ENCODE results near the gene RIMOC1. TPM values are rescaled to one million over a fixed set of nuclear protein-coding genes. Genes with fewer than 3 reads are reported as not detected.

Gene RIMOC1
- total and polyA plus RNA-seq, 2 donors (not counting 1 experiment from before 2014, with no cell fraction given), result 22.5 to 43.6 TPM

GRCh38 chr5:41892031-41892430 lies 12.1 kb upstream of the RIMOC1 start:
- H3K27me3 ChIP-seq (ENCODE audit: control insufficient read depth, insufficient read depth, low read length), result no peaks in the 10 kb centered on the region
- H2AFZ ChIP-seq (ENCODE audit: low read length), result no peak overlapping the region
- H3K9me3 ChIP-seq (ENCODE audit: control insufficient read depth, insufficient read depth, low read depth, low read length), result no peaks in the 10 kb centered on the region
- no peak overlapping the region for H3K9ac ChIP-seq (ENCODE audit: insufficient read depth, low read length)
- H3K4me1 ChIP-seq (ENCODE audit: control insufficient read depth, extremely low read depth, insufficient read depth, low read length), result no peaks in the 10 kb centered on the region
- no peak for TF ChIP-seq EZH2 (IDR thresholded peaks at IDR 0.05; ENCODE audit: low read length, missing control alignments)
- no peak for TF ChIP-seq CTCF (conservative IDR thresholded peaks at IDR 0.05 in 1 of 2, IDR thresholded peaks at IDR 0.05 in 1 of 2; ENCODE audit: low read depth in 1 of 2, low read length in 2 of 2)
- no peak overlapping the region for H3K4me2 ChIP-seq (ENCODE audit: extremely low read depth, insufficient read depth, low read length)
- H4K20me1 ChIP-seq (ENCODE audit: control insufficient read depth, extremely low read depth, insufficient read depth, low read length), result no peaks in the 10 kb centered on the region
- H3K79me2 ChIP-seq (ENCODE audit: control insufficient read depth, insufficient read depth, low read length), result no peaks in the 10 kb centered on the region
- no peak for DNase-seq (ENCODE audit: low read depth in 2 of 2)
- H3K36me3 ChIP-seq (ENCODE audit: control insufficient read depth, insufficient read depth, low read length), result no peaks in the 10 kb centered on the region
- no peak overlapping the region for H3K27ac ChIP-seq (ENCODE audit: insufficient read depth, low read length)
- no peak overlapping the region for H3K4me3 ChIP-seq (replicated peaks in 1 of 4; ENCODE audit: control extremely low read depth in 1 of 4, insufficient read depth in 1 of 4, low read depth in 3 of 4, low read length in 4 of 4)

GRCh38 chr5:41893074-41893851 lies 10.9 kb upstream of the RIMOC1 start:
- Histone ChIP-seq H3K9me3 (ENCODE audit: control insufficient read depth, insufficient read depth, low read depth, low read length) (no peaks in the 10 kb centered on the region), H3K27me3 (ENCODE audit: control insufficient read depth, insufficient read depth, low read length) (no peaks in the 10 kb centered on the region), H3K36me3 (ENCODE audit: control insufficient read depth, insufficient read depth, low read length) (no peaks in the 10 kb centered on the region), H3K4me3 (replicated peaks in 1 of 4; ENCODE audit: control extremely low read depth in 1 of 4, insufficient read depth in 1 of 4, low read depth in 3 of 4, low read length in 4 of 4) (peak overlapping the region in 1 of 4 experiments; percentile 26), H4K20me1 (ENCODE audit: control insufficient read depth, extremely low read depth, insufficient read depth, low read length) (no peaks in the 10 kb centered on the region), H2AFZ (ENCODE audit: low read length) (no peak overlapping the region), H3K4me2 (ENCODE audit: extremely low read depth, insufficient read depth, low read length) (no peak overlapping the region), H3K4me1 (ENCODE audit: control insufficient read depth, extremely low read depth, insufficient read depth, low read length) (no peaks in the 10 kb centered on the region), H3K27ac (ENCODE audit: insufficient read depth, low read length) (no peak overlapping the region), H3K79me2 (ENCODE audit: control insufficient read depth, insufficient read depth, low read length) (no peaks in the 10 kb centered on the region), H3K9ac (ENCODE audit: insufficient read depth, low read length) (no peak overlapping the region)
- TF ChIP-seq CTCF (conservative IDR thresholded peaks at IDR 0.05 in 1 of 2, IDR thresholded peaks at IDR 0.05 in 1 of 2; ENCODE audit: low read depth in 1 of 2, low read length in 2 of 2) (no peak), EZH2 (IDR thresholded peaks at IDR 0.05; ENCODE audit: low read length, missing control alignments) (no peak)
- no peak for DNase-seq (ENCODE audit: low read depth in 2 of 2)

GRCh38 chr5:41896230-41896629 lies 7.9 kb upstream of the RIMOC1 start:
- no peaks in the 10 kb centered on the region for H3K9me3 ChIP-seq (ENCODE audit: control insufficient read depth, insufficient read depth, low read depth, low read length)
- no peaks in the 10 kb centered on the region for H3K36me3 ChIP-seq (ENCODE audit: control insufficient read depth, insufficient read depth, low read length)
- H3K4me3 ChIP-seq (replicated peaks in 1 of 4; ENCODE audit: control extremely low read depth in 1 of 4, insufficient read depth in 1 of 4, low read depth in 3 of 4, low read length in 4 of 4), result no peak overlapping the region
- no peak overlapping the region for H3K4me2 ChIP-seq (ENCODE audit: extremely low read depth, insufficient read depth, low read length)
- no peaks in the 10 kb centered on the region for H3K79me2 ChIP-seq (ENCODE audit: control insufficient read depth, insufficient read depth, low read length)
- no peaks in the 10 kb centered on the region for H3K27me3 ChIP-seq (ENCODE audit: control insufficient read depth, insufficient read depth, low read length)
- H3K9ac ChIP-seq (ENCODE audit: insufficient read depth, low read length), result no peak overlapping the region
- H2AFZ ChIP-seq (ENCODE audit: low read length), result no peak overlapping the region
- TF ChIP-seq CTCF (conservative IDR thresholded peaks at IDR 0.05 in 1 of 2, IDR thresholded peaks at IDR 0.05 in 1 of 2; ENCODE audit: low read depth in 1 of 2, low read length in 2 of 2) (no peak), EZH2 (IDR thresholded peaks at IDR 0.05; ENCODE audit: low read length, missing control alignments) (no peak)
- no peaks in the 10 kb centered on the region for H4K20me1 ChIP-seq (ENCODE audit: control insufficient read depth, extremely low read depth, insufficient read depth, low read length)
- H3K4me1 ChIP-seq (ENCODE audit: control insufficient read depth, extremely low read depth, insufficient read depth, low read length), result no peaks in the 10 kb centered on the region
- no peak overlapping the region for H3K27ac ChIP-seq (ENCODE audit: insufficient read depth, low read length)
- no peak for DNase-seq (ENCODE audit: low read depth in 2 of 2)
